ENCODE measurements around the gene SEC22A.
A peak's percentile ranks its signal among the peaks of the same experiment; 100 is the strongest.

SEC22A gene

GRCh38 chr3:123272547-123272946, 70.8 kb downstream of the SEC22A start:
- Mint-ChIP-seq H3K9me3 (no peaks in the 10 kb centered on the region), H3K27me3 (no peaks in the 10 kb centered on the region), H3K4me3 (no peak overlapping the region), H3K4me1 (no peaks in the 10 kb centered on the region), H3K27ac (no peak overlapping the region)
- no peak for ATAC-seq
- no peak for DNase-seq

GRCh38 chr3:123275691-123276090, 73.9 kb downstream of the SEC22A start:
- H3K9me3 Mint-ChIP-seq: no peaks in the 10 kb centered on the region
- H3K27me3 Mint-ChIP-seq: no peaks in the 10 kb centered on the region
- no peaks in the 10 kb centered on the region for H3K4me1 Mint-ChIP-seq
- H3K27ac Mint-ChIP-seq: no peak overlapping the region
- DNase-seq (no peak), ATAC-seq (no peak)
- H3K4me3 Mint-ChIP-seq: no peak overlapping the region

- no peaks in the 10 kb centered on the region for H3K27me3 Mint-ChIP-seq
- ATAC-seq (no peak), DNase-seq (no peak)
- H3K4me3 Mint-ChIP-seq: no peak overlapping the region
- H3K4me1 Mint-ChIP-seq: no peaks in the 10 kb centered on the region
- no peak overlapping the region for H3K27ac Mint-ChIP-seq
- no peaks in the 10 kb centered on the region for H3K9me3 Mint-ChIP-seq
Observed at GRCh38 chr3:123276346-123277006, 74.7 kb downstream of the SEC22A start.

- no peak for DNase-seq
- H3K4me3 Mint-ChIP-seq: no peak overlapping the region
- no peaks in the 10 kb centered on the region for H3K4me1 Mint-ChIP-seq
- H3K27ac Mint-ChIP-seq: no peak overlapping the region
- H3K9me3 Mint-ChIP-seq: no peaks in the 10 kb centered on the region
- no peaks in the 10 kb centered on the region for H3K27me3 Mint-ChIP-seq
- ATAC-seq: no peak
Observed at GRCh38 chr3:123277106-123277505, 75.4 kb downstream of the SEC22A start.

- ATAC-seq (no peak), DNase-seq (no peak)
- H3K27ac Mint-ChIP-seq: peak overlapping the region in 1 of 2 donors; percentile 12
- H3K9me3 Mint-ChIP-seq: no peaks in the 10 kb centered on the region
- H3K4me3 Mint-ChIP-seq: no peak overlapping the region
- no peaks in the 10 kb centered on the region for H3K4me1 Mint-ChIP-seq
- H3K27me3 Mint-ChIP-seq: no peaks in the 10 kb centered on the region
Observed at GRCh38 chr3:123278446-123278845, 76.7 kb downstream of the SEC22A start.

GRCh38 chr3:123279121-123279520, 77.4 kb downstream of the SEC22A start:
- no peaks in the 10 kb centered on the region for H3K4me1 Mint-ChIP-seq
- no peak overlapping the region for H3K27ac Mint-ChIP-seq
- DNase-seq (no peak), ATAC-seq (no peak)
- no peaks in the 10 kb centered on the region for H3K9me3 Mint-ChIP-seq
- H3K4me3 Mint-ChIP-seq: no peak overlapping the region
- no peaks in the 10 kb centered on the region for H3K27me3 Mint-ChIP-seq

GRCh38 chr3:123281406-123281805, 79.7 kb downstream of the SEC22A start:
- Mint-ChIP-seq H3K4me3 (no peak overlapping the region), H3K4me1 (no peaks in the 10 kb centered on the region), H3K9me3 (no peaks in the 10 kb centered on the region), H3K27me3 (no peaks in the 10 kb centered on the region), H3K27ac (no peak overlapping the region)
- ATAC-seq: no peak
- DNase-seq: no peak

GRCh38 chr3:123281929-123282328, 80.2 kb downstream of the SEC22A start:
- Mint-ChIP-seq H3K4me1 (no peaks in the 10 kb centered on the region), H3K4me3 (no peak overlapping the region)

GRCh38 chr3:123282461-123282860, 80.7 kb downstream of the SEC22A start:
- ATAC-seq (no peak), DNase-seq (no peak)
- Mint-ChIP-seq H3K27me3 (no peaks in the 10 kb centered on the region), H3K4me3 (no peak overlapping the region), H3K9me3 (no peaks in the 10 kb centered on the region), H3K27ac (peak overlapping the region in 1 of 2 donors; percentile 29), H3K4me1 (no peaks in the 10 kb centered on the region)

More at GRCh38 chr3:123281929-123282328, 80.2 kb downstream of the SEC22A start:
- no peak overlapping the region for H3K27ac Mint-ChIP-seq
- ATAC-seq: no peak
- H3K9me3 Mint-ChIP-seq: no peaks in the 10 kb centered on the region
- H3K27me3 Mint-ChIP-seq: no peaks in the 10 kb centered on the region
- no peak for DNase-seq

GRCh38 chr3:123283074-123283473, 81.3 kb downstream of the SEC22A start:
- ATAC-seq: no peak
- no peaks in the 10 kb centered on the region for H3K27me3 Mint-ChIP-seq
- no peak overlapping the region for H3K4me3 Mint-ChIP-seq
- H3K27ac Mint-ChIP-seq: no peak overlapping the region
- H3K4me1 Mint-ChIP-seq: no peaks in the 10 kb centered on the region
- DNase-seq: no peak
- H3K9me3 Mint-ChIP-seq: no peaks in the 10 kb centered on the region

- H3K27ac Mint-ChIP-seq: no peak overlapping the region
- H3K4me3 Mint-ChIP-seq: no peak overlapping the region
- DNase-seq: no peak
- ATAC-seq: no peak
- H3K27me3 Mint-ChIP-seq: no peaks in the 10 kb centered on the region
- no peaks in the 10 kb centered on the region for H3K4me1 Mint-ChIP-seq
- H3K9me3 Mint-ChIP-seq: no peaks in the 10 kb centered on the region
Observed at GRCh38 chr3:123283657-123284398, 82.1 kb downstream of the SEC22A start.

GRCh38 chr3:123284399-123285010, 82.8 kb downstream of the SEC22A start:
- Mint-ChIP-seq H3K4me1 (no peaks in the 10 kb centered on the region), H3K9me3 (no peaks in the 10 kb centered on the region), H3K4me3 (no peak overlapping the region), H3K27me3 (no peaks in the 10 kb centered on the region), H3K27ac (no peak overlapping the region)
- DNase-seq: no peak
- no peak for ATAC-seq

GRCh38 chr3:123285066-123285465, 83.3 kb downstream of the SEC22A start:
- no peak for DNase-seq
- no peaks in the 10 kb centered on the region for H3K27me3 Mint-ChIP-seq
- H3K9me3 Mint-ChIP-seq: peaks cover 0 to 5% of the 10 kb centered on the region in 2 donors
- ATAC-seq: no peak
- H3K4me1 Mint-ChIP-seq: no peaks in the 10 kb centered on the region
- no peak overlapping the region for H3K4me3 Mint-ChIP-seq
- no peak overlapping the region for H3K27ac Mint-ChIP-seq

- Mint-ChIP-seq H3K4me1 (no peaks in the 10 kb centered on the region), H3K4me3 (no peak overlapping the region), H3K27me3 (no peaks in the 10 kb centered on the region), H3K27ac (no peak overlapping the region), H3K9me3 (peaks cover 0 to 9% of the 10 kb centered on the region in 2 donors)
- ATAC-seq: no peak
- DNase-seq: no peak
Observed at GRCh38 chr3:123285479-123285878, 83.7 kb downstream of the SEC22A start.

- Mint-ChIP-seq H3K27ac (no peak overlapping the region), H3K4me1 (no peaks in the 10 kb centered on the region), H3K27me3 (peaks cover 1% of the 10 kb centered on the region), H3K4me3 (no peak overlapping the region), H3K9me3 (peaks cover 0 to 11% of the 10 kb centered on the region in 2 donors)
- ATAC-seq: no peak
- no peak for DNase-seq
Observed at GRCh38 chr3:123285931-123286307, 84.2 kb downstream of the SEC22A start.

GRCh38 chr3:123286308-123287023, 84.7 kb downstream of the SEC22A start:
- H3K9me3 Mint-ChIP-seq: peaks cover 0 to 11% of the 10 kb centered on the region in 2 donors
- peak overlapping the region in 1 of 2 donors; percentile 79 for H3K27ac Mint-ChIP-seq
- H3K4me3 Mint-ChIP-seq: no peak overlapping the region
- no peaks in the 10 kb centered on the region for H3K4me1 Mint-ChIP-seq
- peak; percentile 31 to 52 for DNase-seq
- ATAC-seq: peak; percentile 75
- H3K27me3 Mint-ChIP-seq: peaks cover 6% of the 10 kb centered on the region
